BLaER1 (cell line): ENCODE measurements around the gene NFIC.
"Not testable (repeated sequence)": the region's sequence is repeated elsewhere in the genome, so short reads cannot be mapped to it uniquely, and the experiment has no call there.

Source experiments
- H3K27ac ChIP-seq: shearing (Covaris generic); formaldehyde crosslinking; 2 replicates; pipeline ENCODE4 v1.8.1; 2022
- H3K27me3 ChIP-seq: shearing (Covaris generic); formaldehyde crosslinking; 2 replicates; pipeline ENCODE4 v1.8.1; 2022
- H3K36me3 ChIP-seq: shearing (Covaris generic); formaldehyde crosslinking; 2 replicates; pipeline ENCODE4 v1.8.1; 2022
- H3K4me1 ChIP-seq: shearing (Covaris generic); formaldehyde crosslinking; 2 replicates; pipeline ENCODE4 v1.8.1; 2022
- H3K4me2 ChIP-seq: shearing (Covaris generic); formaldehyde crosslinking; 2 replicates; pipeline ENCODE4 v1.8.1; 2022
- H3K4me3 ChIP-seq: shearing (Covaris generic); formaldehyde crosslinking; 2 replicates; pipeline ENCODE4 v1.8.1; 2022
- H3K9ac ChIP-seq: shearing (Covaris generic); formaldehyde crosslinking; 2 replicates; pipeline ENCODE4 v1.8.1; 2022
- H3K9me3 ChIP-seq: shearing (Covaris generic); formaldehyde crosslinking; 2 replicates; pipeline ENCODE4 v1.8.1; 2022
- H4K20me1 ChIP-seq: shearing (Covaris generic); formaldehyde crosslinking; 2 replicates; pipeline ENCODE4 v1.8.1; 2022
- Cebpa-rat ChIP-seq: shearing (Covaris generic); IDR thresholded peaks from 2 replicates; pipeline ENCODE4 v1.8.1; 2022

Gene NFIC

DNA sequence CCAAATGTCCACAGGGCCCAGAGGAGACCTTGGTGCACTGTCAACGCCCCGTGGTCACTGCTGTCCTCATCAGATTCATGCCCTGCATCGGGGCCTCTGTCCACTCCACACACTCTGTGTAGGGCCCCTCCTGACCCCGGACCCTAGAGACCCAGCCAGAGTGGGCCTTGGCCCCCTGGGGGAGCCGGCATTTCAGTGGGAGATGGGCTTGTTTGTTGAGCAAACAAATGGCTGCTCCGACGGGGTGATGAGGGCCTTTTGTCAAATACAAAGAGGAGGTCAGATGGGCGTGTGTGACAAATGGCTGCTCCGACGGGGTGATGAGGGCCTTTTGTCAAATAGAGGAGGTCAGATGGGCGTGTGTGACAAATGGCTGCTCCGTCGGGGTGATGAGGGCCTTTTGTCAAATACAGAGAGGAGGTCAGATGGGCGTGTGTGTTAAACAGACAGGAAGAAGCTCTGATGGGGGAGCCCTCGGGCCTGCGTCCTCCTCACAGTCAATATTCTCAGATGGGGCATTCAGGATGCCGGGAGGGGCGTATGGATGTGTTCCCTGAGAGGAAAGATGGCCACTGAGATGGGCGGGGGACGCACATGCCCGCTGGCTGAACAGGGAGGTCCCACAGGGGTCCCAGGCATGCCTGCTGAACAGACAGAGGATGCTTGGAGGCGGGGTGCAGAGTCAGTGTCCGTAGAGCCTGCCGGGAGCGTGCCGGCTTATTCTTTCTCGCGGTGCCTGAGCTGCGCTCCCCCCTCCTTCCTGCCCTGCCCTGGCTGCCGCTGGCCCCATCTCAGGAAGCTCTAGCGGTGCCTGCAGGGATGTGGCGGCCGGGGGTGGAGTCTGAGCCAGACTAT is 77.7 kb downstream of the NFIC start:
- no peak for TF ChIP-seq Cebpa-rat
- Histone ChIP-seq H3K27ac (peak overlapping the region; percentile 60), H3K27me3 (no peaks in the 10 kb centered on the region), H3K9me3 (no peaks in the 10 kb centered on the region), H3K9ac (peak overlapping the region; percentile 57), H3K4me3 (no peak overlapping the region; the same call in 1 of the 2 replicates), H3K4me2 (peak overlapping the region; percentile 85), H3K36me3 (peaks cover 74% of the 10 kb centered on the region), H4K20me1 (peaks cover 72% of the 10 kb centered on the region), H3K4me1 (peaks cover 62% of the 10 kb centered on the region)

DNA sequence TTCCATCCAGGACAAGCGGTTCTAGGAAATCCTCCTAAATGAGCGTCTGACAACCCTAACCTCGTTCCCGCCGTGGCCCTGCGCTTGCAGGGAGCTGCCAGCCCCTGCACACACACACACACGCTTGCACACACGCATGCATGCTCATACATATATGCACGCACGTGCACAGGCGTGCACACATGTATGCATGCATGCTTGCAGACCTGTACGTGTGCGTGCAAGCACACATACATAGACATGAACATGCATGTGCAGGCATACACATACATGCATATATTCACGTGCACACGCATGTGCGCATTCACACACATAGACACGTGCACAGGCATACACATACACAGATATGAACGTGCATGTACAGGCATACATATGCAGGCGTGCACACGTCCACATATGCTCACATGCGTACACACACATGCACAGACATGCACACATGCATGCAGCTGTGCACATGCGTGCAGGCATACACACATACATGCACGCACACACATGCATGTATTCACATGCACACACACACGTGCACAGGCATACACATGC is 78.4 kb downstream of the NFIC start:
- H3K27ac ChIP-seq, result no peak overlapping the region
- H3K4me2 ChIP-seq, result peak overlapping the region; percentile 85
- H3K36me3 ChIP-seq, result peaks cover 80% of the 10 kb centered on the region
- H3K4me3 ChIP-seq, result no peak overlapping the region; the same call in 1 of the 2 replicates
- H3K9me3 ChIP-seq, result no peaks in the 10 kb centered on the region
- H4K20me1 ChIP-seq, result peaks cover 72% of the 10 kb centered on the region
- H3K4me1 ChIP-seq, result peaks cover 62% of the 10 kb centered on the region
- H3K27me3 ChIP-seq, result no peaks in the 10 kb centered on the region
- H3K9ac ChIP-seq, result no peak overlapping the region
- TF ChIP-seq Cebpa-rat, result no peak

DNA sequence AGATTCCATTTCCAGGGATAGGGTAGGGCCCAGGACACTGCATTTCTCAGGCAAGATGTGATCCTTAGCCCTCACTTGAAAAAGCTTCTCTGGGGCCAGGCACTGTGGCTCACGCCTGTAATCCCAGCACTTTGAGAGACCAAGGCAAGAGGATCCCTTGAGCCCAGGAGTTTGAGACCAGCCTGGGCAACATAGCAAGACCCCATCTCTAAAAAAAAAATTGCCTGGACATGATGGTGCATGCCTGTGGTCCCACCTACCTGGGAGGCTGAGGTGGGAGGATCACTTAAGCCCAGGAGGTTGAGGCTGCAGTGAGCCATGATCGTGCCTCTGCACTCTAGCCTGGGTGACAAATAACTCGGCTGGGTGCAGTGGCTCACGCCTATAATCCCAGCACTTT is 80.3 kb downstream of the NFIC start:
- Histone ChIP-seq H3K4me1 (peaks cover 58% of the 10 kb centered on the region), H4K20me1 (peaks cover 54% of the 10 kb centered on the region), H3K36me3 (peaks cover 89% of the 10 kb centered on the region)
- H3K27ac ChIP-seq, H3K9me3 ChIP-seq, H3K27me3 ChIP-seq, H3K4me2 ChIP-seq, H3K4me3 ChIP-seq, H3K9ac ChIP-seq: not testable (repeated sequence)

GRCh38 chr19:3448616-3449334 is 82.4 kb downstream of the NFIC start:
- TF ChIP-seq Cebpa-rat, result no peak
- Histone ChIP-seq H3K9me3 (no peaks in the 10 kb centered on the region), H3K4me3 (no peak overlapping the region), H3K36me3 (peaks cover 93% of the 10 kb centered on the region), H4K20me1 (peaks cover 52% of the 10 kb centered on the region), H3K27ac (no peak overlapping the region), H3K9ac (no peak overlapping the region), H3K4me1 (peaks cover 40% of the 10 kb centered on the region), H3K27me3 (no peaks in the 10 kb centered on the region), H3K4me2 (no peak overlapping the region)

DNA sequence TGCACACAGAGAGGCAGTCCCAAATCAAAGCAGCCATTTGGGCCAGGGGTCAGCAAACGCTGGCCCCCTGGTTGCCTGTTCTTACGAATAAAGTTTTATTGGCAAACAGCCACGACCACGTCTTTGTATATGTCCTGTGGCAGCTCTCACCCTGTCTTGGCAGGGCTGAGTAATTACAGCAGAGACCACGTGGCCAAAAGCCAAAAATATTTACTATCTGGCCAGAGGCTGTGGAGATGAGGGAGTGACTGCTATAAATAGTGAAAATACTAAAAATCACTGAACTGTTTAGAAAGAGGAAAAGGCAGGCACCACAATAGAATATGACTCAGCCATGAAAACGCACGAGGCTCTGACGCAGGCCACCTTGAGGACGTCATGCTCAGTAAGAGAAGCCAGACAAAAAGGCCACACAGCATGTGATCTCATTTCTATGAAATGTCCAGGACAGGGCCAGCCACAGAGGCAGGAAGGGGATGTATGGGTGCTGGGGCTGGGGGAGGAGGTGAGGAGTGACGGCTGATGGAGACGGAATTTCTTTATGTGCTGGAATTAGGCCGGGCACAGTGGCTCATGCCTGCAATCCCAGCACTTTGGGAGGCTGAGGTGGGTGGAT is 84.5 kb downstream of the NFIC start:
- Histone ChIP-seq H3K4me1 (peaks cover 26% of the 10 kb centered on the region), H3K9ac (no peak overlapping the region), H3K9me3 (no peaks in the 10 kb centered on the region), H3K36me3 (peaks cover 98% of the 10 kb centered on the region), H3K27me3 (no peaks in the 10 kb centered on the region), H3K27ac (peak overlapping the region; percentile 60), H3K4me3 (no peak overlapping the region), H3K4me2 (peak overlapping the region; percentile 38), H4K20me1 (peaks cover 52% of the 10 kb centered on the region)
- no peak for TF ChIP-seq Cebpa-rat

DNA sequence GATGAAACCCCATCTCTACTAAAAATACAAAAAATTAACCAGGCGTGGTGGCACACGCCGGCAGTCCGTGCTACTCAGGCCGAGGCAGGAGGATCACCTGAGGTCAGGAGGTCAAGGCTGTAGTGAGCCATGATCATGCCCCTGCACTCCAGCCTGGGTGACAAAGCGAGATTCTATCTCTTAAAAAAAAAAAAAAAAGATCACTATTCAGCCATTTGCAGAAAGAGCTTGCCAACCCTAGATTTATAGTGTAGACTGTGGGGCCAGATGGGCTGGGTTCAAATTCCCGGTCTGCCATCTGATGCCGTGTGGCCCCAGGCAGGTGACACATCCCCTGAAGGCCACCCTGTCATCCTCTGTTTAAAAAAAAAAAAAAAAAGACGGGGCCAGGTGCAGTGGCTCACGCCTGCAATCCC is 85.1 kb downstream of the NFIC start:
- Histone ChIP-seq H3K9ac (no peak overlapping the region), H3K4me1 (peaks cover 28% of the 10 kb centered on the region), H3K27ac (peak overlapping the region; percentile 60), H3K4me3 (no peak overlapping the region), H3K4me2 (peak overlapping the region; percentile 38), H3K36me3 (peaks cover 96% of the 10 kb centered on the region), H4K20me1 (peaks cover 52% of the 10 kb centered on the region), H3K27me3 (no peaks in the 10 kb centered on the region), H3K9me3 (no peaks in the 10 kb centered on the region)
- TF ChIP-seq Cebpa-rat, result no peak

DNA sequence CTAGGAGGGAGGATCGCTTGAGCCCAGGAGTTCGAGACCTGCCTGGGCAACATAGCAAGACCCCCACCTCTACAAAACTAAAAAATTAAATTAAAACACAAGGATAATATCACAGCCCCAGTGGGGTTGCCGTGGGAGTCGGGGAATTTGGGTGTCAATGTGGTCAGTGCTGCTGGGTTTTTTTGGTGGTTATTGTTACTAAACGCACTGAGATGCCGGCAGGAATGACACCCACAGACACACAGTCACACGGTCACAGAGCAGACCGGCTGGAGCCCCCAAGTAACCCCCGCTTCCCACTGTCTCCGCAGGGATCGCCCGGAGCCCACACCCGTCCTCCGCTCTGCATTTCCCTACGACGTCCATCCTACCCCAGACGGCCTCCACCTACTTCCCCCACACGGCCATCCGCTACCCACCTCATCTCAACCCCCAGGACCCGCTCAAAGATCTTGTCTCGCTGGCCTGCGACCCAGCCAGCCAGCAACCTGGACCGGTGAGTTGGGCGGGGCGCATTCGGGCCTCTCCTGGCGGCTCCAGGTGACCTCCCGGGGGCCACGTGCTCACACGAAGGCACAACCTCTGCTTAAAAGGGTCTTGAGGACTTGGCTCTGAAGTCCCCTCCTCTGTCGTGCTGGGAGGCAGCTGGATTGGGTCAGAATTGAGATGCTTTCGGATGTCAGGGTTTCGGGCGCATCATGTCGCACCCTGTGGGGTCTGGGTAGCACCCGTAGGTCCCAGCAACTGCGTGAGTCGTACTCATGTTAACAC is 86.0 kb downstream of the NFIC start:
- Histone ChIP-seq H3K27ac (no peak overlapping the region), H3K4me3 (no peak overlapping the region), H3K9ac (no peak overlapping the region), H3K27me3 (no peaks in the 10 kb centered on the region), H3K9me3 (no peaks in the 10 kb centered on the region), H3K4me2 (no peak overlapping the region), H3K36me3 (peaks cover 90% of the 10 kb centered on the region), H4K20me1 (peaks cover 55% of the 10 kb centered on the region), H3K4me1 (peaks cover 37% of the 10 kb centered on the region)
- TF ChIP-seq Cebpa-rat, result no peak

- Histone ChIP-seq H3K4me1 (peaks cover 42% of the 10 kb centered on the region), H4K20me1 (peaks cover 55% of the 10 kb centered on the region), H3K36me3 (peaks cover 84% of the 10 kb centered on the region)
- H3K27ac ChIP-seq, H3K4me3 ChIP-seq, H3K27me3 ChIP-seq, H3K4me2 ChIP-seq, H3K9ac ChIP-seq, H3K9me3 ChIP-seq: not testable (repeated sequence)
Measured at GRCh38 chr19:3452942-3453214, 86.5 kb downstream of the NFIC start.

- Histone ChIP-seq H3K27me3 (no peaks in the 10 kb centered on the region), H3K4me1 (peaks cover 51% of the 10 kb centered on the region), H3K9ac (no peak overlapping the region), H3K4me3 (no peak overlapping the region), H4K20me1 (peaks cover 64% of the 10 kb centered on the region), H3K9me3 (no peaks in the 10 kb centered on the region), H3K4me2 (no peak overlapping the region), H3K36me3 (peaks cover 75% of the 10 kb centered on the region), H3K27ac (no peak overlapping the region)
- no peak for TF ChIP-seq Cebpa-rat
Measured at GRCh38 chr19:3453840-3454239, 87.5 kb downstream of the NFIC start.
